Liver (tissue), 9 donors: ENCODE results near the gene ISG15. TPM values are rescaled to one million over a fixed set of nuclear protein-coding genes. Genes with fewer than 3 reads are reported as not detected.

ENCODE experiments used
- DNase-seq: peaks from one replicate; pipeline ENCODE4 v3.0.0-alpha.2; 2017; ENCODE audit warnings: low spot score
- H3K27ac ChIP-seq, 2 donors: one replicate each; pipeline ENCODE4 v1.7.0; 2013; ENCODE audit warnings: inconsistent platforms in 2 of 2, low read length in 2 of 2, control low read depth in 1 of 2, low read depth in 1 of 2, mild to moderate bottlenecking in 1 of 2
- H3K27me3 ChIP-seq, 4 donors: one replicate each; pipeline versions ENCODE4 v1.6.1 to v1.7.0; 2013; ENCODE audit warnings: low read length in 3 of 4, inconsistent platforms in 1 of 4, mild to moderate bottlenecking in 1 of 4, moderate library complexity in 1 of 4; ENCODE audit not compliant: control insufficient read depth in 4 of 4, insufficient read depth in 4 of 4
- H3K36me3 ChIP-seq, 4 donors: one replicate each; pipeline versions ENCODE4 v1.6.1 to v1.7.0; 2013; ENCODE audit warnings: low read length in 3 of 4, mild to moderate bottlenecking in 3 of 4, low read depth in 1 of 4, moderate library complexity in 1 of 4; ENCODE audit not compliant: control insufficient read depth in 4 of 4, insufficient read depth in 3 of 4
- H3K4me1 ChIP-seq, 4 donors: one replicate each; pipeline versions ENCODE4 v1.6.1 to v1.7.0; 2013; ENCODE audit warnings: low read length in 3 of 4, mild to moderate bottlenecking in 3 of 4, moderate library complexity in 1 of 4; ENCODE audit not compliant: control insufficient read depth in 4 of 4, insufficient read depth in 4 of 4
- H3K4me3 ChIP-seq, 3 donors: one replicate each; pipeline versions ENCODE4 v1.6.1 to v1.7.0; 2013; ENCODE audit warnings: low read length in 3 of 3, control low read depth in 1 of 3, low read depth in 1 of 3, mild to moderate bottlenecking in 1 of 3
- H3K9ac ChIP-seq, 2 donors: one replicate each; pipeline ENCODE4 v1.7.0; 2013; ENCODE audit warnings: low read length in 2 of 2, mild to moderate bottlenecking in 2 of 2, moderate library complexity in 2 of 2, control low read depth in 1 of 2, low read depth in 1 of 2
- H3K9me3 ChIP-seq, 4 donors: one replicate each; pipeline versions ENCODE4 v1.6.1 to v1.7.0; 2013; ENCODE audit warnings: low read length in 3 of 4; ENCODE audit not compliant: control insufficient read depth in 4 of 4
- EGR1 ChIP-seq, 2 donors: IDR thresholded peaks; 2 replicates each; pipeline ENCODE4 v1.6.1; 2016 to 2018; ENCODE audit warnings: antibody characterized with exemption in 2 of 2, low read depth in 2 of 2
- FOXA1 ChIP-seq: IDR thresholded peaks from 2 replicates; pipeline ENCODE4 v1.6.1; 2016; ENCODE audit warnings: antibody characterized with exemption
- GABPA ChIP-seq, 2 donors: IDR thresholded peaks in 1 of 2; conservative IDR thresholded peaks in 1 of 2; 2 replicates each; pipeline ENCODE4 v1.6.1; 2016; ENCODE audit warnings: antibody characterized with exemption in 2 of 2, mild to moderate bottlenecking in 1 of 2, moderate library complexity in 1 of 2
- HNF4A ChIP-seq, 2 donors: conservative IDR thresholded peaks; 2 replicates each; pipeline ENCODE4 v1.6.1; 2016; ENCODE audit warnings: antibody characterized with exemption in 2 of 2, mild to moderate bottlenecking in 2 of 2
- HNF4G ChIP-seq: IDR thresholded peaks from 2 replicates; pipeline ENCODE4 v1.6.1; 2016; ENCODE audit warnings: antibody characterized with exemption
- JUND ChIP-seq, 2 donors: IDR thresholded peaks; 2 replicates each; pipeline ENCODE4 v1.6.1; 2016; ENCODE audit warnings: antibody characterized with exemption in 2 of 2
- MAX ChIP-seq: IDR thresholded peaks from 2 replicates; pipeline ENCODE4 v1.6.1; 2016; ENCODE audit warnings: antibody characterized with exemption
- RAD21 ChIP-seq, 2 donors: IDR thresholded peaks; 2 replicates each; pipeline ENCODE4 v1.6.1; 2016; ENCODE audit warnings: antibody characterized with exemption in 2 of 2, mild to moderate bottlenecking in 2 of 2
- REST ChIP-seq: IDR thresholded peaks from 2 replicates; pipeline ENCODE4 v1.6.1; 2016; ENCODE audit warnings: antibody characterized with exemption, mild to moderate bottlenecking
- RXRA ChIP-seq, 2 donors: IDR thresholded peaks; 2 replicates each; pipeline ENCODE4 v1.6.1; 2017 to 2018; ENCODE audit warnings: antibody characterized with exemption in 2 of 2, mild to moderate bottlenecking in 1 of 2
- SP1 ChIP-seq: IDR thresholded peaks from 2 replicates; pipeline ENCODE4 v1.6.1; 2018; ENCODE audit warnings: antibody characterized with exemption, mild to moderate bottlenecking
- TAF1 ChIP-seq: conservative IDR thresholded peaks from 2 replicates; pipeline ENCODE4 v1.6.1; 2016; ENCODE audit warnings: antibody characterized with exemption, mild to moderate bottlenecking
- YY1 ChIP-seq: IDR thresholded peaks from 2 replicates; pipeline ENCODE4 v1.6.1; 2016; ENCODE audit warnings: antibody characterized with exemption, mild to moderate bottlenecking
- ZBTB33 ChIP-seq: IDR thresholded peaks from 2 replicates; pipeline ENCODE4 v1.6.1; 2016; ENCODE audit warnings: antibody characterized with exemption
- WGBS: extraction: QIAGEN DNeasy Blood & Tissue Kit; methylation state at CpG from one replicate; pipeline ENCODE4 v1.1.7; 2013; 5-methylcytosine and 5-hydroxymethylcytosine counted together
- polyA plus RNA-seq, 2 donors: library from polyadenylated mRNA; stranded (reverse) in 1 of 2; unstranded in 1 of 2; fragments of 200-250 nt in 1 of 2; fragments of >200 nt in 1 of 2; fragmentation: Nextera tagmentation in 1 of 2; extraction: Ambion mirVana in 1 of 2; gene quantifications; one replicate each; pipeline versions ENCODE4 v1.2.1 to v1.2.3, GENCODE V29; 2013 to 2015
- total RNA-seq, 2 donors: library from RNA; depleted of rRNA; stranded (reverse); fragments of >200 nt; gene quantifications; one replicate each; pipeline ENCODE4 v1.2.3, GENCODE V29; 2014
- TF ChIP-seq, protein P1 (sequence below): IDR thresholded peaks from 2 replicates; pipeline ENCODE4 v1.6.1; 2016; ENCODE audit warnings: antibody characterized with exemption
- donor health status: healthy.
- donor health status: healthy.
- donor health status: healthy.
- donor health status: healthy.
- donor health status: healthy.

The ISG15 gene
- total and polyA plus RNA-seq, 4 donors: 9.3 to 89.4 (median 56.5) TPM

- DNase-seq: no peak
- Histone ChIP-seq H3K4me3 (peak overlapping the region in 2 of 3 donors; percentile 31 to 66), H3K36me3 (no peaks in the 10 kb centered on the region), H3K27me3 (peaks cover 0 to 11% (median 1%) of the 10 kb centered on the region in 4 donors), H3K9me3 (no peaks in the 10 kb centered on the region), H3K27ac (peak overlapping the region; percentile 83 to 84), H3K4me1 (peaks cover 5 to 47% (median 34%) of the 10 kb centered on the region in 4 donors), H3K9ac (peak overlapping the region in 1 of 2 donors; percentile 15)
- TF ChIP-seq GABPA (IDR thresholded peaks at IDR 0.05 in 1 of 2, conservative IDR thresholded peaks at IDR 0.05 in 1 of 2) (no peak), YY1 (no peak), FOXA1 (no peak), HNF4G (no peak), SP1 (no peak), REST (no peak), RXRA (IDR thresholded peaks at IDR 0.05) (peak; percentile 5 to 18), TAF1 (no peak), JUND (IDR thresholded peaks at IDR 0.05) (peak in 1 of 2 donors; percentile 62), RAD21 (IDR thresholded peaks at IDR 0.05) (no peak), ZBTB33 (no peak)
- TF ChIP-seq, protein P1, sequence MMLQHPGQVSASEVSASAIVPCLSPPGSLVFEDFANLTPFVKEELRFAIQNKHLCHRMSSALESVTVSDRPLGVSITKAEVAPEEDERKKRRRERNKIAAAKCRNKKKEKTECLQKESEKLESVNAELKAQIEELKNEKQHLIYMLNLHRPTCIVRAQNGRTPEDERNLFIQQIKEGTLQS: no peak
- 2% methylated on average over 75 of the region's 75 CpGs for WGBS
Measured at GRCh38 chr1:1000357-1001056, 12.8 kb upstream of the ISG15 start.

DNA sequence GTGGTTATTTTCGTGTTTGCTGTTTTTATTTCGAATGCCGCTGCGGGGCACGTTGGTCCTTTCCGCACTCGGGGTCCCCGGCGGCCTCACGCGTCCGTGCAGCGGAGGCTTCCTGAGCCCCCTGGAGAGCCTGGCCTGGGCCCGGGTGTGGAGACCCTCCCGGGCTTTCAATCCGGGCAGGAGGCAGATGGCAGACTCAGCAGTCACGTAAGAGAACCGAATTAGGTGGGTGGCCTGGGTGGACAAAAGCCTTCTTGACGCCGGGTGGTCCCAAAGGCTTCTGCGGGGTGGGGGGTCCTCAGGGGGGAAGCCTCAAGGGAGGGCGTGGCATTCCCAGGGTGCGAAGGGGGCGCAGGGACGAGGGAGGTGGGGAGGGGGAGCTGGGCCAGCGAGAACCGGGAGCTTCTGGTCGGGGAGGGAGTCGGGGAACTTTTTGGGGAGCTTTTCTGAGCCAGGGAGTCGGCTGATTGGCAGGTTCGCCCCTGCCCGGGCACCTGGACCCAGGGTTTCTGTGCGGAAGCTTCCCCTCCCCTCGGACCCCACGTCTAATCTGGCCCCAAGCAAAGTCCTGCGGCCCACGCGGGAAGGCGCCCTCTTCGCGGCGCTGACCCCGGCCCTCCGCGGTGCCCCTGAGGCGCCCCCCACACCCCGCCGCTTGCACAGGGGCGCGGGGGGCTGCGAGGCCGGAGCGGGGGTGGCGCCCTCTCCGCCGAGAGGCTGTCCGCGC, 12.1 kb upstream of the ISG15 start:
- peak overlapping the region in 2 of 3 donors; percentile 31 to 66 for H3K4me3 ChIP-seq
- H3K9ac ChIP-seq: no peak overlapping the region
- H3K27ac ChIP-seq: peak overlapping the region; percentile 83 to 84
- no peak for DNase-seq
- H3K27me3 ChIP-seq: peaks cover 0 to 11% (median 1%) of the 10 kb centered on the region in 4 donors
- WGBS: 4% methylated on average over 58 of the region's 58 CpGs
- peaks cover 6 to 49% (median 41%) of the 10 kb centered on the region in 4 donors for H3K4me1 ChIP-seq
- H3K9me3 ChIP-seq: no peaks in the 10 kb centered on the region
- H3K36me3 ChIP-seq: no peaks in the 10 kb centered on the region
- no peak for TF ChIP-seq MAX
- TF ChIP-seq, protein P1: no peak
- TF ChIP-seq HNF4G: no peak
- TF ChIP-seq HNF4A (conservative IDR thresholded peaks at IDR 0.05): no peak
- TF ChIP-seq YY1: no peak
- TF ChIP-seq EGR1 (IDR thresholded peaks at IDR 0.05; ENCODE audit: low read depth in 2 of 2): no peak
- TF ChIP-seq GABPA (IDR thresholded peaks at IDR 0.05 in 1 of 2, conservative IDR thresholded peaks at IDR 0.05 in 1 of 2): no peak
- no peak for TF ChIP-seq REST
- no peak for TF ChIP-seq ZBTB33
- no peak for TF ChIP-seq SP1
- TF ChIP-seq TAF1: no peak
